ENCODE results near the gene TMCO2.
"Not testable (repeated sequence)": the region's sequence is repeated elsewhere in the genome, so short reads cannot be mapped to it uniquely, and the experiment has no call there.

The TMCO2 gene
- 0.14 to 0.24 reads per million in 2 donors for total RNA-seq

- no peak for DNase-seq
These were observed at the start of gene TMCO2 for GRCh38 chr1:40247655-40248054. TMCO2 (plus strand) TSS chr1:40247937; CDS start chr1:40247994, 57 bp downstream.

GRCh38 chr1:40199126-40199525 is 48.6 kb upstream of the TMCO2 start:
- DNase-seq, result no peak

- no peak for DNase-seq
These were observed 42.9 kb upstream of the TMCO2 start for GRCh38 chr1:40204856-40205255.

- DNase-seq, result no peak
These were observed 37.1 kb upstream of the TMCO2 start for GRCh38 chr1:40210511-40211204.

DNA sequence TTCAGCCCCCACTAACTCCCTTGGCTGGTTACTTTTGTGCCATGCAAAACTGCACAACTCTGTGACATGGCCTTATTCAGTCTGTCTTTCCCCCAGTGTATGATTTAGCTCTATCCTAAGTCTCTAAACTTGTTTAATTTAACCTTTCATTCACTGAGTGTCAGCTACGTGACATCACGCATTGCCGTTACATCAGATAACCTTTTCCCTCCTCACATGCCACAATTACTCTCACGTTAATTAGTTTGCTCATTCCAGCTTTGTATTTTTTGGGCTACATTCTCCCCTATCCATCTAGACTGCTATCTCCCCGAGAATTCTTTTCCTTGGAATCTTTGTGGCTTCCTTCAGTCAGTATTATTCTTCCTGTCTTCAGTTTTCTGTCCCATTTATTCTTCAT is 29.4 kb upstream of the TMCO2 start:
- DNase-seq, result no peak

- DNase-seq, result not testable (repeated sequence)
These were observed 26.2 kb upstream of the TMCO2 start for GRCh38 chr1:40221471-40221905.

DNA sequence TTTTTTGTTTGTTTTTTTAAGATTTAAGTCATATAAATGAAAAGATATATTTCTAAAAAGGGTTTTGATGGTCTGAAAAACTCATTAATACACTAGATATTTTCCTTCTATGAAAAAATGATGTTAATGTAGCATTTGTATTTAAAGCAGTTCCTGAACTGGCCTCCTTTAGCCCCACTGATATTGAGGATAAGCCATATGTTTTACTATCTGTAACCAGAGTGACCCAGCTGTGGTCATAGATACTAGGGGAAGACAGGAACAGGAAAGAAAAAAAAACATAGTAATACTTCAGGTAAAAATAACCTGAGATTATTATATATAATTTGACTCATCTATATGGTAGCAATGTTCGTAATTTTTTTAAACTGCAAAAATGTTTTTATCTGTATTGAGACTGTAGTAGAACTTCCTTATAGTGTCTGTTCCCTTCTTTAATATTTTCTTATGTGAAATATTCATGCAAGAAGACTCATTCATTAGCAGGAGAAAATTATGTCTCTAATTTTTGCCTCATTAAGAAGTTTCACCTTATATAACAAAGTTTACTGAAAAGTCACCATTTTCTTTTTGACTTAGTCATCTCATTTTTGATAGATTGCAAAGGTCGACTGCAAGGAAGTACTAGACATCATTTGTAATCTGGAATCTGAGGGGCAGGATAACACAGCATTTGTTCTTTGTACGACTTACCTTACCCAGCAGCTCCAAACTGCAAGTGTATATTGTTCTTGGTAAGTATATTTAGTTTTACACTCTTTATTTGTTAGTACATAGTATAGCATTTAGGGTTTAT is 25.6 kb upstream of the TMCO2 start:
- DNase-seq, result no peak

DNA sequence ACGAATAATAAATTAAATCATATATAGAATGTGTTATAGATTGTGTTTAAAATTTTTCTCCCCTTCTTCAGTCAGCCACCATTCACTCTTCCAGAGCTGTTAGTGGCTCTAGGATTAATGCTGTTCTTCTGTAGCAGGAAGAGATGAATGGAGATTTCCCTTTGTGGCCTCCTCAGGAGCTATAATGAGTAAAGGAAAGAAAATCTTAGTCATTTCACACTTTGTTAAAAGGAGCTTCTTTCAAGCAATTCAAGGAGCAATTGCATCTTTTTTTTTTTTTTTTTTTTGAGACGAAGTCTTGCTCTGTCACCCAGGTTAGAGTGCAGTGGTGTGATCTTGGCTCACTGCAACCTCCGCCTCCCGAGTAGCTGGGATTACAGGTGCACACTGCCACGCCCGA is 23.7 kb upstream of the TMCO2 start:
- DNase-seq, result no peak

- no peak for DNase-seq
These were observed 21.5 kb upstream of the TMCO2 start for GRCh38 chr1:40226192-40226591.

DNA sequence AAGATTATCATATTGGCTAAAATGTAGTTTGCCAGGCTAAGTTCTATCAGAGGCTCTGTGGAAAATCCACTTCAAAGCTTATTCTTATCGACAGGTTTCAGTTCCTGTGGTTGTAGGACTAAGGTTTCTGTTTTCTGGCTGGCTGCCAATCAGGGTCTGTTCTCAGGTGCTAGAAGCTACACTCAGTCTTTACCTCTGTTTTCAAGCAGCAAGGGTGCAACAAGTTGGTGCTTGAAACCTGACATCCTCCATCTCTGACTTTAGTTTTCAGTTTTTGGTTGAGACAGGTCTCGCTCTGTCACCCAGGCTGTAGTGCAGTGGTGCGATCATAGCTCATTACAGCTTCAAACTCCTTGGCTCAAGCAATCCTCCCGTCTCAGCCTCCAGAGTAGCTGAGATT is 15.3 kb upstream of the TMCO2 start:
- peak; percentile 8 for DNase-seq

DNA sequence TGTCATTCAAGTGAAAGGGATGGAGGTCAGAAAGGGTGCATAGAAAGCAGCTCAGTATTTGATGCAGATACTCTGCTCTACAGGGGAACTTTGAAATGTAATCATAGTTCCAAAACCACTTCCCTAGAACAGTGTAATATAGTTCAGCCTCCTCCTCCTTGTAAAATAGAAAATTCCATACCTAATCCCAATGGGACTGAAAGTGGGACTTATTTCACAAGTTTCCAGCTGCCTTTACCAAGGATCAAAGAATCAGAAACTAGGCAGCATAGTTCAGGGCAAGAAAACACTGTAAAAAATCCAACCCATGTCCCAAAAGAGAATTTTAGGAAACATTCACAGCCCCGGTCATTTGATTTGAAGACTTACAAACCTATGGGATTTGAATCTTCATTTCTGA is 8.1 kb upstream of the TMCO2 start:
- no peak for DNase-seq

- DNase-seq, result no peak
These were observed 7.3 kb upstream of the TMCO2 start for GRCh38 chr1:40240390-40240789.

- no peak for DNase-seq
These were observed 6.4 kb upstream of the TMCO2 start for GRCh38 chr1:40241362-40241761.

- no peak for DNase-seq
These were observed 4.4 kb upstream of the TMCO2 start for GRCh38 chr1:40243351-40243750.

- DNase-seq, result no peak
These were observed 3.5 kb upstream of the TMCO2 start for GRCh38 chr1:40244138-40244744.

DNA sequence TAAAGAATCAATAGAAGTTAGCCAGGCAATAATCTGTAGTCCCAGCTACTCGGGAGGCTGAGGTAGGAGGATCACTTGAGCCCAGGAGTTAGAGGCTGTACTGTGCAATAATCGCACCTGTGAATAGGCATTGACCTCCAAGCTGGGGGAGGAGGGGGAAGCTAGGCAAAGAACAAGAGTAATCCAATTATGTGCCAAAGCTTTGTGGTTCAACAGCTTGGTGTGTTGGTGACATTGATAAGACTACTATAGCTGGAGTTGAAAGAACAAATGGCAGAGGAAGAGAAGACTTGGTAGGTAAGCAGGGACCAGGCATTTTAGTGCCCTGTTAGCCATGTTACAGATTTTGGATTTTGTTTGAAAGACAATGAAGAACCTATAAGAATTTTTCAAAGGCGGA is 2.1 kb upstream of the TMCO2 start:
- DNase-seq, result no peak

- DNase-seq, result no peak
These were observed 675 bp downstream of the TMCO2 start for GRCh38 chr1:40248412-40248811.

DNA sequence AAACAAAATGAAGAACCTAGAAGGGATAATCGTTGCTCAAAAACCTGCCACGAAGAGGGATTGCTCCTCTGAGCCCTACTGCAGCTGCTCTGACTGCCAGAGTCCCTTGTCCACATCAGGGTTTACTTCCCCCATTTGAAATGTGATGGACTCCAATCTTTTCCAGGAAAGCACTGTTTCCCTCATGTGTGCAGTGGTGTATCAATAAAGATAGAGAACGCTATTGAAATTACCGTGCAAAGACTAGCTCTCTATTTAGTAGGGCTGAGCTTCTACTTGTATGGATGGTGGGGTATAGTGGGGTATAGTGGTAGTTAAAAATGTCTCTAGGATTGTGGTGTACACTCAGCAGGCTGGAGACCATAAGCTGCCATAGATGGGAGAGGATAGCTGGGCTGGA is 3.7 kb downstream of the TMCO2 start:
- DNase-seq, result no peak

- no peak for DNase-seq
These were observed 4.9 kb downstream of the TMCO2 start for GRCh38 chr1:40252601-40253000.

GRCh38 chr1:40255231-40255630 is 7.5 kb downstream of the TMCO2 start:
- no peak for DNase-seq

DNA sequence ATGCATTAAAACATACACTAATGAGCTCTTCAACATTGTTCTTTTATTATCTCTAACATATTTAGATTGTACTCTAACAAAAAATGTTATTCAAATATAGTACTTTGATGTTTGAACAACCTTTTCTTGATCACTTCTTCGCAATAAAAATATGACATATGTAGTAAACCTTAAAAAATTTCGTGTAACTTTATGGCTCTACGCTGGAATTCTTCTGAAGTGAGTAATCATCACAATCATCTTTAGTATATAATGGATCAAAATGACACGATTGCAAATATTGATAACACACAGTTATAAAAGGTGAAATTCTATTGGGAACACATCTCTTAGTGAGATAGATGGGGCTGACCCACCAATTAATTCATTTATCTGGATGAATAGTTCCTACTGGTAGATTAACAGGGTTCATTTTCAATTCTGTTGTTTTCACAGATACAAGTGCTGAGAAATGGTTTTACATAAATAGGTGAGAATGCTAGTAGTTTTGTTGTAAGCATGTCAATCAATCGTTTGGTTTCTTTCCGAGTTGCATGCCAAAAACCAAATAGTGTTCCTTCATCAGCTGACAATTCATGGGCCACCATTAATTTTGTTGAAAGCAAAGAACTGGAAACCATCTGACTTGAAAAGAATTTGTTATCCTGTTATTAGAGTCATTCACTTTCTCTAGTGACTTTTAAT is 8.8 kb downstream of the TMCO2 start:
- DNase-seq, result no peak

DNA sequence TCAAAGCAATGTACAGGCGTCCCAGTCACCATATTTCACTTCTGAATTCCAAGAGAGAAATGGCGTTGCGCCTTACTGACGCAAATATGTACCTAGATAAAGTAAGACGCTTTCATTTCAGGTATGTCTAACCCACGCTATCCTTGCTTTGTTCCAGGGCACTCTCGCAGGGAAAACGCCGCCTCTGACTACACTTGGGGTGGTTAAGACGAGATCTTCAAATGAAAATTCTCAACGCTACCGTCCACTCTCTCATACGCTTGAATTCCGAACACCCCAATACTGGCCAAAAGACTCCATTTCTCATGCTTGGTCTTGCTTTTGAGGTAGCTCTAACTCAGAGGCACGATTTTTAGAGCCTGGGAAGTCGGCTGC is 9.6 kb downstream of the TMCO2 start:
- DNase-seq, result no peak

DNA sequence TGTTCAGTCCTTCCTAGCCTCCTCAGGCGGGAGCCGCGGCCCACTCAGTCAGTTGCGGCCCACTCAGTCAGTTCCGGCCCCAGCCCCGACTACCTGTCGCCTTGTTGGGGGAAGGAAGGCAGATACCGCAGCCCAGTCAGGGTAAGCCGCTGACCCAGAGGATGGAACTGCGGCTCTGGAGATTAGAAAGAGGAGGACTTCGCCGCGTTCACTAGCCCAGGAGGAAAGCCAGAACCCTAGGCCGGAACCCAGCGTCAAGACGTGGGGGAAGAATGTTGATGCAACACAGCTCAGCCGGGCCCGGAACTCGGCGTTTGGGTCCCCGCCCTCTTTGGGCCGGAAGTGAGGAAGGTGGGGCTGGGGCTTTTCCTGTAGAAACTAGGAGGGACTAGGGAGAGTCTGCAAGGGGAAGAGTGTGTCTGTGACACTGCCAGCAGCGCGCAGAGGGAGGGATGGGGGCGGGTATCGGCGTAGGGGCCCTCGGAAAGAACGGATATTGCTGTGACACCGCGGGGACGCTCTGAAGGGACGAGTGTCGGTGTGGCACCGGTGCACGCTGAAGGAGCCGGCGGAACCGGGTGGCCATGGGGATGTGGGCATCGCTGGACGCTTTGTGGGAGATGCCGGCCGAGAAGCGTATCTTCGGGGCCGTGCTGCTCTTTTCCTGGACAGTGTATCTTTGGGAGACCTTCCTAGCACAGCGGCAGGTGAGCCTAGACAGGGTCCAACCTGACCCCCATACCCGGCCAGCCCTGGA is 10.1 kb downstream of the TMCO2 start, which contains the start of gene ZMPSTE24:
TSS of gene ZMPSTE24 (plus strand) at position 549 of the 757 bp plus-strand sequence. CDS start at position 585, 36 bp downstream.
- peak; percentile 86 for DNase-seq
